Panc1 (cell line): ENCODE data around the gene SLC25A27.

Experiments
- POLR2AphosphoS5 ChIP-seq: IDR thresholded peaks from 2 replicates; pipeline ENCODE4 v1.6.1; 2012; ENCODE audit warnings: mild to moderate bottlenecking, low read depth, low read length, moderate library complexity
- REST ChIP-seq, 2 experiments: IDR thresholded peaks; 2 replicates each; pipeline ENCODE4 v1.6.1; 2011 to 2012; ENCODE audit warnings: low read depth in 2 of 2, control low read depth in 1 of 2, low read length in 1 of 2, mild to moderate bottlenecking in 1 of 2, moderate library complexity in 1 of 2; ENCODE audit not compliant: insufficient read depth in 1 of 2
- SIN3A ChIP-seq: IDR thresholded peaks from 2 replicates; pipeline ENCODE4 v1.6.1; 2012; ENCODE audit warnings: low read depth, mild to moderate bottlenecking, low read length, moderate library complexity, borderline replicate concordance; ENCODE audit not compliant: insufficient read depth
- TF ChIP-seq, protein P1 (sequence below): fragments of 450-650 bp; IDR thresholded peaks from 2 replicates; pipeline ENCODE4 v1.5.1; 2017; ENCODE audit warnings: mild to moderate bottlenecking

DNA sequence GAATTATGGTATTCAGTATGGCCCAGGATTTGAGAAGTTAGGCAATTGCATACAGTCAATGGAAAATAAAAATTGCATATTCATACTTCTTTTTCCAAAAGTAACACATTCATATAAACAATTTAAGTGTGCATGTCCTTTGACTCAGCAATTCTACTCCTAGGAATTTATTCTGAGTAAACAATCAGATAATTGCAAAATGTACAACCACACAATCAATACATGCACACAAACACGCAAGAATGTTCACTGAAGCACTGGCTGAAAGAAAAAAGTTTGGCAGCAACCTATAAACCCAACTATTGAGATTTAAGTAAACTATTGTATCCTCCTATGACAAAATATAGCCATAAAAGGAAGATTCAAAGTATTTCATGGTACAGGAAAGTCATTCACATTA lies 1.8 kb upstream of the SLC25A27 start:
- TF ChIP-seq, protein P1, sequence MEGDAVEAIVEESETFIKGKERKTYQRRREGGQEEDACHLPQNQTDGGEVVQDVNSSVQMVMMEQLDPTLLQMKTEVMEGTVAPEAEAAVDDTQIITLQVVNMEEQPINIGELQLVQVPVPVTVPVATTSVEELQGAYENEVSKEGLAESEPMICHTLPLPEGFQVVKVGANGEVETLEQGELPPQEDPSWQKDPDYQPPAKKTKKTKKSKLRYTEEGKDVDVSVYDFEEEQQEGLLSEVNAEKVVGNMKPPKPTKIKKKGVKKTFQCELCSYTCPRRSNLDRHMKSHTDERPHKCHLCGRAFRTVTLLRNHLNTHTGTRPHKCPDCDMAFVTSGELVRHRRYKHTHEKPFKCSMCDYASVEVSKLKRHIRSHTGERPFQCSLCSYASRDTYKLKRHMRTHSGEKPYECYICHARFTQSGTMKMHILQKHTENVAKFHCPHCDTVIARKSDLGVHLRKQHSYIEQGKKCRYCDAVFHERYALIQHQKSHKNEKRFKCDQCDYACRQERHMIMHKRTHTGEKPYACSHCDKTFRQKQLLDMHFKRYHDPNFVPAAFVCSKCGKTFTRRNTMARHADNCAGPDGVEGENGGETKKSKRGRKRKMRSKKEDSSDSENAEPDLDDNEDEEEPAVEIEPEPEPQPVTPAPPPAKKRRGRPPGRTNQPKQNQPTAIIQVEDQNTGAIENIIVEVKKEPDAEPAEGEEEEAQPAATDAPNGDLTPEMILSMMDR, result no peak
- no peak for TF ChIP-seq POLR2AphosphoS5
- TF ChIP-seq SIN3A, result no peak
- TF ChIP-seq REST (IDR thresholded peaks at IDR 0.05; ENCODE audit: insufficient read depth in 1 of 2, low read depth in 2 of 2, low read length in 1 of 2), result no peak
